ENCODE data around the gene SCRT2.

DNA sequence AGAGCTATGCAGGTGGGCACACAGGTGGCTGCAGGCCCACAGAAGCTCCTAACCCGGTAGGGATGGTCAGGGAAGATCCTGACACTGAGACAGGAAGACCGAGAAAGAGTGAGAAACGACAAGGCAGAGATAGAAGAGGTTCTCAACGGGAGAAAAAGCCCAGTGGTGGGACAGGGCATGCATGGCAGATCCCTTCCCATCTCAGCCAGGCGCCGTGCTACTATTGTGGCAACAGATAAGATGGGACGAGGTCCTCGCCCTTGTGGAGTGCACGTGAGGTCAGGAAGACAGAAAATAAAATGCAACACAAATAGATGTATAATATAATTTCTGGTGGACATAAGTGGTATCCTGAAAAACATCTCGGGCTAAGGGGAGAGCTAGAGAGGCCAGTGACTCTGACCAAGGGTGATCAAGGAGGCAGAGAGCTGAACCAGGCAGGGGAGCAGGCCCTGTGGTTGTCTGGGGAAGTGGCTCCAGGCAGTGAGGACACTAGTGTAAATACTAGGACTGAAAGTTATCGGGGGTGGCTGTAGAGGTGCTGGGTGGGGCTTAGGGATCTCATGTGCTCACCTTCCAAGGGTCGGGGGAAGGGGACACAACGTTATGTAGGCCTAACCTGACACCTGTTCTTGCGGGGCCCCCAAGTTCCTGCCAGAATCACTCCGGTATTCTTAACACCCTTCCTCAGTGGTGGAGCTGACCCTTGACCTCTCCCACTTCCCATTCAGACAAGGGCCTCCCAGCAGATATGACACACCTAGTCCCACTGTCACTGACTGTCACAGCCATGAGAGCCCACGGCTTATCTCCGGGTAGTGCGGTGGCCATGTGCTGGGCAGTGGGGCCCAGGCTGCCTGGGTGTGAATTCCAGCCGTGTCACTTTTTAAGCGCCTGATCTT lies 23.6 kb downstream of the SCRT2 start:
- TF ChIP-seq, protein P1, sequence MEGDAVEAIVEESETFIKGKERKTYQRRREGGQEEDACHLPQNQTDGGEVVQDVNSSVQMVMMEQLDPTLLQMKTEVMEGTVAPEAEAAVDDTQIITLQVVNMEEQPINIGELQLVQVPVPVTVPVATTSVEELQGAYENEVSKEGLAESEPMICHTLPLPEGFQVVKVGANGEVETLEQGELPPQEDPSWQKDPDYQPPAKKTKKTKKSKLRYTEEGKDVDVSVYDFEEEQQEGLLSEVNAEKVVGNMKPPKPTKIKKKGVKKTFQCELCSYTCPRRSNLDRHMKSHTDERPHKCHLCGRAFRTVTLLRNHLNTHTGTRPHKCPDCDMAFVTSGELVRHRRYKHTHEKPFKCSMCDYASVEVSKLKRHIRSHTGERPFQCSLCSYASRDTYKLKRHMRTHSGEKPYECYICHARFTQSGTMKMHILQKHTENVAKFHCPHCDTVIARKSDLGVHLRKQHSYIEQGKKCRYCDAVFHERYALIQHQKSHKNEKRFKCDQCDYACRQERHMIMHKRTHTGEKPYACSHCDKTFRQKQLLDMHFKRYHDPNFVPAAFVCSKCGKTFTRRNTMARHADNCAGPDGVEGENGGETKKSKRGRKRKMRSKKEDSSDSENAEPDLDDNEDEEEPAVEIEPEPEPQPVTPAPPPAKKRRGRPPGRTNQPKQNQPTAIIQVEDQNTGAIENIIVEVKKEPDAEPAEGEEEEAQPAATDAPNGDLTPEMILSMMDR (conservative IDR thresholded peaks at IDR 0.05 in 1 of 2, IDR thresholded peaks at IDR 0.05 in 1 of 2; ENCODE audit: extremely low read depth in 1 of 2, insufficient read depth in 1 of 2, low read depth in 1 of 2, low read length in 2 of 2): no peak
- TF ChIP-seq EZH2 (IDR thresholded peaks at IDR 0.05; ENCODE audit: borderline replicate concordance, low read length): no peak
